ENCODE measurements around the gene CA5B. TPM values are rescaled to one million over a fixed set of nuclear protein-coding genes. Genes with fewer than 3 reads are reported as not detected.

The CA5B gene
- total and polyA plus RNA-seq, 10 of the 15 experiments (the other 5 are each of a cell fraction or from before 2014, with no cell fraction given) = 1.2 to 6.0 (median 3.2) TPM

GRCh38 chrX:15739886-15740285, 1.8 kb downstream of the CA5B start:
- SMC1A ChIA-PET (ENCODE audit: uncharacterized antibody, unreplicated experiment) = interaction anchor here (0.5 to 2.6 kb wide), 3 partner anchors 10 to 242 kb away, joined by 3 to 10 read pairs (median 3); no protein-coding TSS in a partner anchor
- RAD21 ChIA-PET (ENCODE audit: unreplicated experiment) = no interaction called here
- no TSS peak for BruUV-seq (replicated peaks)
- no peaks in the 10 kb centered on the region for H4K20me1 ChIP-seq (ENCODE audit: control insufficient read depth, insufficient read depth)
- H3K27me3 ChIP-seq (replicated peaks in 1 of 2; ENCODE audit: control insufficient read depth in 2 of 2, insufficient read depth in 2 of 2, low read length in 1 of 2) = no peaks in the 10 kb centered on the region
- H2AFZ ChIP-seq (ENCODE audit: control insufficient read depth, low read depth, low read length) = no peak overlapping the region
- POLR2A ChIA-PET = no interaction called here
- H3K9ac ChIP-seq (ENCODE audit: control insufficient read depth, insufficient read depth, low read length) = no peak overlapping the region
- intact Hi-C loops (cut with micrococcal nuclease; ENCODE audit: unreplicated experiment) (no loop called here), in situ Hi-C loops (cut with MboI) (no loop called here)
- FAIRE-seq (no peak), ATAC-seq (no peak), DNase-seq (ENCODE audit: low read depth, low spot score) (no peak)
- no peak overlapping the region for H3K27ac ChIP-seq (ENCODE audit: control insufficient read depth, insufficient read depth)
- no peaks in the 10 kb centered on the region for H3K36me3 ChIP-seq (ENCODE audit: control insufficient read depth in 2 of 2, insufficient read depth in 2 of 2, low read length in 1 of 2)
- H3K79me2 ChIP-seq (ENCODE audit: control insufficient read depth, insufficient read depth, low read length) = no peaks in the 10 kb centered on the region
- H3K4me3 ChIP-seq = no peak overlapping the region
- CTCF ChIA-PET = interaction anchor here (0.5 to 3.2 kb wide), 3 partner anchors 10 to 383 kb away, joined by 3 to 20 read pairs (median 3); partner anchors contain the start of gene GRPR
- TF ChIP-seq CEBPB (IDR thresholded peaks at IDR 0.05; ENCODE audit: borderline replicate concordance in 1 of 2, low read depth in 2 of 2, low read length in 2 of 2) = no peak
- no peak for TF ChIP-seq SRF (IDR thresholded peaks at IDR 0.05; ENCODE audit: low read depth in 2 of 2, low read length in 2 of 2)
- no peak for TF ChIP-seq NBN (IDR thresholded peaks at IDR 0.05)
- TF ChIP-seq, protein P1, sequence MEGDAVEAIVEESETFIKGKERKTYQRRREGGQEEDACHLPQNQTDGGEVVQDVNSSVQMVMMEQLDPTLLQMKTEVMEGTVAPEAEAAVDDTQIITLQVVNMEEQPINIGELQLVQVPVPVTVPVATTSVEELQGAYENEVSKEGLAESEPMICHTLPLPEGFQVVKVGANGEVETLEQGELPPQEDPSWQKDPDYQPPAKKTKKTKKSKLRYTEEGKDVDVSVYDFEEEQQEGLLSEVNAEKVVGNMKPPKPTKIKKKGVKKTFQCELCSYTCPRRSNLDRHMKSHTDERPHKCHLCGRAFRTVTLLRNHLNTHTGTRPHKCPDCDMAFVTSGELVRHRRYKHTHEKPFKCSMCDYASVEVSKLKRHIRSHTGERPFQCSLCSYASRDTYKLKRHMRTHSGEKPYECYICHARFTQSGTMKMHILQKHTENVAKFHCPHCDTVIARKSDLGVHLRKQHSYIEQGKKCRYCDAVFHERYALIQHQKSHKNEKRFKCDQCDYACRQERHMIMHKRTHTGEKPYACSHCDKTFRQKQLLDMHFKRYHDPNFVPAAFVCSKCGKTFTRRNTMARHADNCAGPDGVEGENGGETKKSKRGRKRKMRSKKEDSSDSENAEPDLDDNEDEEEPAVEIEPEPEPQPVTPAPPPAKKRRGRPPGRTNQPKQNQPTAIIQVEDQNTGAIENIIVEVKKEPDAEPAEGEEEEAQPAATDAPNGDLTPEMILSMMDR (IDR thresholded peaks at IDR 0.05 in 2 of 3, conservative IDR thresholded peaks at IDR 0.05 in 1 of 3; ENCODE audit: control insufficient read depth in 2 of 3, extremely low read depth in 1 of 3, insufficient read depth in 1 of 3, low read depth in 3 of 3, low read length in 3 of 3) = no peak
- TF ChIP-seq BCLAF1 (IDR thresholded peaks at IDR 0.05) = no peak
- no peak for TF ChIP-seq CHD4 (IDR thresholded peaks at IDR 0.05)
- H3K4me1 ChIP-seq (ENCODE audit: control insufficient read depth, insufficient read depth, low read length) = no peaks in the 10 kb centered on the region
- H3K9me3 ChIP-seq (replicated peaks; ENCODE audit: control insufficient read depth, insufficient read depth, low read length) = no peaks in the 10 kb centered on the region
- 81% methylated on average over 3 of the region's 3 CpGs for WGBS (ENCODE audit: insufficient coverage, insufficient replicate concordance, low lambda C conversion rate, missing lambda C conversion rate)
- H3K4me2 ChIP-seq (ENCODE audit: control insufficient read depth, insufficient read depth) = no peak overlapping the region

Measured in GM12878 (cell line).